GM23338 (cell line): ENCODE data around the gene HAUS8. TPM values are rescaled to one million over a fixed set of nuclear protein-coding genes. Genes with fewer than 3 reads are reported as not detected.

Source experiments
- ATAC-seq: fragments of 200-7000 bp; cut with Tn5 transposase; 3 replicates; pipeline ENCODE4 v1.9.1; 2020
- DNase-seq: peaks from one replicate; pipeline ENCODE4 v3.0.0-alpha.2; 2015; ENCODE audit warnings: low spot score
- H2AFZ ChIP-seq: fragments of 200-600 bp; sonication (generic); 2 replicates; pipeline ENCODE4 v1.8.0; 2016; ENCODE audit warnings: antibody characterized with exemption, mild to moderate bottlenecking, moderate library complexity
- H3F3A ChIP-seq: fragments of 200-600 bp; sonication (generic); replicated peaks from 2 replicates; pipeline ENCODE4 v1.8.0; 2017; ENCODE audit warnings: antibody characterized with exemption, mixed run types, low read depth
- H3K27ac ChIP-seq: fragments of 200-600 bp; sonication (generic); 2 replicates; pipeline ENCODE4 v1.6.1; 2016; ENCODE audit warnings: low read depth
- H3K27me3 ChIP-seq: fragments of 200-600 bp; sonication (generic); 2 replicates; pipeline ENCODE4 v1.8.0; 2016; ENCODE audit warnings: mild to moderate bottlenecking, mixed run types, moderate library complexity; ENCODE audit not compliant: insufficient read depth
- H3K36me3 ChIP-seq: fragments of 200-600 bp; sonication (generic); 2 replicates; pipeline ENCODE4 v1.8.0; 2016; ENCODE audit warnings: mild to moderate bottlenecking; ENCODE audit not compliant: insufficient read depth
- H3K4me1 ChIP-seq: fragments of 200-600 bp; sonication (generic); 2 replicates; pipeline ENCODE4 v1.8.0; 2016; ENCODE audit warnings: mild to moderate bottlenecking, moderate library complexity; ENCODE audit not compliant: insufficient read depth
- H3K4me2 ChIP-seq: fragments of 200-600 bp; sonication (generic); 2 replicates; pipeline ENCODE4 v1.7.1; 2017; ENCODE audit warnings: mixed run types
- H3K4me3 ChIP-seq: fragments of 200-600 bp; sonication (generic); 2 replicates; pipeline ENCODE4 v1.6.1; 2016; ENCODE audit warnings: mixed run types
- H3K79me2 ChIP-seq: fragments of 200-600 bp; sonication (generic); replicated peaks from 2 replicates; pipeline ENCODE4 v1.8.0; 2017; ENCODE audit warnings: mild to moderate bottlenecking; ENCODE audit not compliant: insufficient read depth
- H3K9me2 ChIP-seq: fragments of 200-600 bp; sonication (generic); 2 replicates; pipeline ENCODE4 v1.8.0; 2017; ENCODE audit not compliant: insufficient read depth
- H4K20me1 ChIP-seq: fragments of 200-600 bp; sonication (generic); replicated peaks from 2 replicates; pipeline ENCODE4 v1.8.0; 2017; ENCODE audit warnings: mild to moderate bottlenecking; ENCODE audit not compliant: insufficient read depth
- H3K27ac Mint-ChIP-seq: 2 replicates; pipeline ENCODE4 v1.8.0; 2020; ENCODE audit warnings: inconsistent platforms, mild to moderate bottlenecking, moderate library complexity, mixed read lengths
- H3K27me3 Mint-ChIP-seq: 3 replicates; pipeline ENCODE4 v1.8.0; 2022; ENCODE audit warnings: low read depth, mild to moderate bottlenecking, moderate library complexity, mixed read lengths, inconsistent platforms; ENCODE audit not compliant: insufficient read depth, poor library complexity
- H3K36me3 Mint-ChIP-seq: 3 replicates; pipeline ENCODE4 v1.8.0; 2021; ENCODE audit warnings: low read depth, mild to moderate bottlenecking, inconsistent platforms, moderate library complexity, mixed read lengths
- H3K4me1 Mint-ChIP-seq: 3 replicates; pipeline ENCODE4 v1.8.0; 2020; ENCODE audit warnings: mild to moderate bottlenecking, inconsistent platforms, mixed read lengths
- H3K4me3 Mint-ChIP-seq: 3 replicates; pipeline ENCODE4 v1.8.0; 2021; ENCODE audit warnings: moderate library complexity, mild to moderate bottlenecking, inconsistent platforms, mixed read lengths
- H3K9me3 Mint-ChIP-seq: 3 replicates; pipeline ENCODE4 v1.8.0; 2020; ENCODE audit warnings: moderate library complexity, mild to moderate bottlenecking, inconsistent platforms, mixed read lengths
- CREB1 ChIP-seq: fragments of 250-450 bp; sonication (Bioruptor Pico); IDR thresholded peaks from 2 replicates; pipeline ENCODE4 v1.5.0; 2020; ENCODE audit warnings: low read depth, mild to moderate bottlenecking, moderate library complexity
- ETS1 ChIP-seq: IDR thresholded peaks from 2 replicates; pipeline ENCODE4 v1.6.1; 2016; ENCODE audit warnings: antibody characterized with exemption
- EZH2 ChIP-seq: fragments of 200-600 bp; sonication (generic); IDR thresholded peaks from one replicate; pipeline ENCODE4 v1.8.0; 2017; ENCODE audit warnings: antibody characterized with exemption, mild to moderate bottlenecking, low read depth; ENCODE audit not compliant: unreplicated experiment
- EZH2phosphoT487 ChIP-seq: fragments of 200-600 bp; sonication (generic); IDR thresholded peaks from one replicate; pipeline ENCODE4 v1.8.1; 2018; ENCODE audit warnings: antibody characterized with exemption; ENCODE audit not compliant: unreplicated experiment
- JUNB ChIP-seq: IDR thresholded peaks from one replicate; pipeline ENCODE4 v1.6.1; 2016; ENCODE audit warnings: antibody characterized with exemption; ENCODE audit not compliant: unreplicated experiment
- NANOG ChIP-seq: IDR thresholded peaks from 2 replicates; pipeline ENCODE4 v1.6.1; 2016; ENCODE audit warnings: antibody characterized with exemption, borderline replicate concordance
- ZNF462 ChIP-seq: fragments of 250-450 bp; sonication (Bioruptor Pico); IDR thresholded peaks from 2 replicates; pipeline ENCODE4 v1.5.0; 2020; ENCODE audit warnings: mild to moderate bottlenecking, moderate library complexity
- polyA plus RNA-seq: library from polyadenylated mRNA; unstranded; fragments of >200 nt; fragmentation: Nextera tagmentation; extraction: Ambion mirVana; gene quantifications from 2 replicates; pipeline ENCODE4 v1.2.1, GENCODE V29; 2016
- total RNA-seq: library from RNA; depleted of rRNA; stranded (reverse); fragments of >200 nt; shearing (Covaris generic); gene quantifications from 2 replicates; pipeline ENCODE4 v1.2.3, GENCODE V29; 2014

The HAUS8 gene
- total and polyA plus RNA-seq, 2 experiments from 2014 or later, result 11.1 to 33.3 TPM

GRCh38 chr19:17086834-17087233 is 11.6 kb upstream of the HAUS8 start:
- Histone ChIP-seq H2AFZ (no peak overlapping the region), H3K4me1 (peaks cover 6% of the 10 kb centered on the region; the same call in 1 of the 2 replicates), H3K4me2 (no peak overlapping the region), H3K27ac (no peak overlapping the region), H3K9me2 (no peaks in the 10 kb centered on the region), H3K4me3 (no peak overlapping the region), H3F3A (no peaks in the 10 kb centered on the region), H3K27me3 (no peaks in the 10 kb centered on the region), H4K20me1 (peaks cover 15% of the 10 kb centered on the region), H3K36me3 (no peaks in the 10 kb centered on the region), H3K79me2 (peaks cover 80% of the 10 kb centered on the region)
- DNase-seq, result no peak
- Mint-ChIP-seq H3K27ac (no peak overlapping the region), H3K4me1 (peaks cover 12% of the 10 kb centered on the region; the same call in 2 of the 3 replicates), H3K9me3 (0 out of 3 replicates have a peak, but pooled peaks cover 3% of the 10 kb centered on the region), H3K4me3 (no peak overlapping the region), H3K27me3 (peaks cover 9% of the 10 kb centered on the region), H3K36me3 (peaks cover 13% of the 10 kb centered on the region; the same call in 1 of the 3 replicates)
- TF ChIP-seq JUNB (no peak), NANOG (no peak), CREB1 (CRISPR knock-in tag) (no peak), ETS1 (no peak), EZH2phosphoT487 (no peak), EZH2 (no peak), ZNF462 (no peak)
- no peak for ATAC-seq
